ENCODE data around the gene OR5T1.

DNA sequence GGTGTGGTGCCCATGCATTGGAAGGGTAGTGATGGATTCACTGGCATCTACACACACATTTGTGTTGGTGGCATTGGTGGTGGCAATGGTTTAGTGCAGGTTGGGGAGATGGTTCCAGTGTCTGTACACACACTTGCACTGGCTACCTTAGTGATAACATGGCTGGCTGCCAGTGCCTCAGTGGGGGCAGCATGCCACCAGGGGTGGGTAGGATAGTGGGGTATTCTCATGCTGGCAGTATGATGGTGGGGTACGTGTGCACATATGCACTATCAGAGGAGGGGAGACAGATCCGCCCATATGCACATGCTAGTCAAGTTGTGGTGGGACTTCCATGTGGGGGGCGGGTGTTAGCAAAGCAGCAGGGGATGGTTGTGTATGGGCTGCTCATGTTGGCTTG is 33.9 kb downstream of the OR5T1 start:
- no peak for TF ChIP-seq EZH2phosphoT487 (IDR thresholded peaks at IDR 0.05; ENCODE audit: insufficient read depth, low read depth)
- no peak for TF ChIP-seq EZH2 (IDR thresholded peaks at IDR 0.05; ENCODE audit: insufficient read depth, poor library complexity, severe bottlenecking)
